ENCODE data around the gene LHX6. TPM values are rescaled to one million over a fixed set of nuclear protein-coding genes. Genes with fewer than 3 reads are reported as not detected.

Gene LHX6
- total RNA-seq, 1 experiment from 2014 or later = 1.8 TPM

- no peaks in the 10 kb centered on the region; a peak in 1 of 7 replicates for H3K36me3 Mint-ChIP-seq (ENCODE audit: insufficient read depth in 1 of 3, low read depth in 3 of 3)
- DNase-seq = no peak
- Histone ChIP-seq H2BK5ac (ENCODE audit: insufficient read length, low read length) (no peak overlapping the region), H4K20me1 (ENCODE audit: control insufficient read depth, insufficient read depth, insufficient read length) (no peaks in the 10 kb centered on the region), H2AFZ (ENCODE audit: low read length) (no peak overlapping the region), H2BK15ac (ENCODE audit: low read depth, low read length) (no peak overlapping the region), H3K4me2 (ENCODE audit: insufficient read depth, insufficient read length, low read length) (no peak overlapping the region), H3K79me1 (ENCODE audit: insufficient read depth, low read depth, low read length, poor library complexity, severe bottlenecking) (no peaks in the 10 kb centered on the region), H3K14ac (ENCODE audit: insufficient read depth, low read length) (no peak overlapping the region), H3K23me2 (ENCODE audit: insufficient read length, low read depth, low read length, poor library complexity, severe bottlenecking) (no peaks in the 10 kb centered on the region), H3T11ph (ENCODE audit: low read length) (no peak overlapping the region), H2BK20ac (ENCODE audit: low read depth, low read length, poor library complexity, severe bottlenecking) (no peak overlapping the region), H2BK120ac (ENCODE audit: low read depth, low read length, poor library complexity, severe bottlenecking) (no peak overlapping the region), H3K56ac (ENCODE audit: insufficient read length, low read depth, low read length) (no peak overlapping the region), H3K18ac (ENCODE audit: insufficient read length, low read depth, low read length) (no peak overlapping the region), H4K8ac (replicated peaks; ENCODE audit: insufficient read length, low read depth, low read length) (no peak overlapping the region), H2AK5ac (ENCODE audit: insufficient read length, low read length) (no peak overlapping the region), H4K91ac (ENCODE audit: insufficient read length, low read depth, low read length) (no peak overlapping the region), H3K9me3 (ENCODE audit: control insufficient read depth, low read depth, low read length) (no peaks in the 10 kb centered on the region), H3K27ac (ENCODE audit: insufficient read length, low read depth, low read length) (no peak overlapping the region), H3K4me1 (ENCODE audit: insufficient read depth, low read length) (no peaks in the 10 kb centered on the region), H4K5ac (ENCODE audit: insufficient read length, low read depth, low read length) (no peak overlapping the region), H3K4ac (ENCODE audit: low read depth, low read length) (no peak overlapping the region), H3K23ac (ENCODE audit: insufficient read length, low read depth, low read length) (no peak overlapping the region), H3K9ac (ENCODE audit: extremely low read depth, insufficient read length, low read length) (no peak overlapping the region), H3K79me2 (ENCODE audit: insufficient read depth, low read length) (no peaks in the 10 kb centered on the region), H2BK12ac (ENCODE audit: insufficient read length, low read depth, low read length) (no peak overlapping the region), H3K27me3 (ENCODE audit: insufficient read depth, low read length) (no peaks in the 10 kb centered on the region)
- H3K4me1 Mint-ChIP-seq = peaks cover 2 to 12% of the 10 kb centered on the region in 2 experiments
- TF ChIP-seq CTCF (conservative IDR thresholded peaks at IDR 0.05) = no peak
- H3K27me3 Mint-ChIP-seq (ENCODE audit: low read depth) = no peaks in the 10 kb centered on the region
- H3K9me3 Mint-ChIP-seq = no peaks in the 10 kb centered on the region
- no peak overlapping the region for H3K27ac Mint-ChIP-seq
- no CpG with 5 or more reads among the region's 4 CpGs for WGBS (ENCODE audit: extremely low coverage, insufficient read length, low lambda C conversion rate)
- H3K4me3 Mint-ChIP-seq = no peak overlapping the region
Observed at GRCh38 chr9:122197882-122198281, 30.9 kb downstream of the LHX6 start.

All from H9 (cell line).